ENCODE data around the gene AKAP14. TPM values are rescaled to one million over a fixed set of nuclear protein-coding genes. Genes with fewer than 3 reads are reported as not detected.
"Not testable (repeated sequence)": the region's sequence is repeated elsewhere in the genome, so short reads cannot be mapped to it uniquely, and the experiment has no call there.

Gene AKAP14
- polyA plus RNA-seq, 4 donors = 0.10 to 0.37 TPM; not detected in 2

DNA sequence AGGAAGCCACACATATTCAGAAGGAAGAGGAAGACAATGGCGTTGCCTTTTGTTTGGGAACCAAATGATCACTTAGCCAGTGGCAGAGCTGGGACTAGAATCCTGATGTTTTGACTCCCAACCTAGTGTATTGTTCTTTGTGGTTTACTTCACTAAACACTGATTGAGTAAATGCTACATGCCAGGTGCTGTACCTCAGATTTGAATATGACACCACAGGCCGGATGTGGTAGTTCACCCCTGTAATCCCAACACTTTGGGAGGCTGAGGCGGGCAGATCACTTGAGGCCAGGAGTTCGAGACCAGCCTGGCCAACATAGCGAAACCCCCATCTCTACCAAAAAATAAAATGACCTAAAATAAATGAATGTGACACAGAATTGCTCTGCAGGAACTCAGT lies 15.6 kb upstream of the AKAP14 start:
- Histone ChIP-seq H3K4me1 (ENCODE audit: control insufficient read depth in 3 of 3, insufficient read depth in 2 of 3, low read depth in 1 of 3, low read length in 2 of 3) (no peaks in the 10 kb centered on the region), H3K9me3 (ENCODE audit: control insufficient read depth in 2 of 2, insufficient read depth in 1 of 2, low read depth in 1 of 2, low read length in 1 of 2) (no peaks in the 10 kb centered on the region), H3K4me3 (ENCODE audit: low read depth in 1 of 3, low read length in 3 of 3) (no peak overlapping the region), H3K27me3 (ENCODE audit: control insufficient read depth in 3 of 3, insufficient read depth in 3 of 3, low read length in 3 of 3) (no peaks in the 10 kb centered on the region), H3K36me3 (ENCODE audit: control insufficient read depth in 3 of 3, insufficient read depth in 2 of 3, low read depth in 1 of 3, low read length in 3 of 3) (peaks cover 0 to 14% (median 0%) of the 10 kb centered on the region in 3 donors), H3K27ac (ENCODE audit: low read depth in 1 of 3, low read length in 2 of 3) (no peak overlapping the region)
- FAIRE-seq = no peak
- WGBS, 3 donors = 74 to 88% (median 77%) methylated on average over 5 of the region's 5 CpGs
- DNase-seq = no peak

DNA sequence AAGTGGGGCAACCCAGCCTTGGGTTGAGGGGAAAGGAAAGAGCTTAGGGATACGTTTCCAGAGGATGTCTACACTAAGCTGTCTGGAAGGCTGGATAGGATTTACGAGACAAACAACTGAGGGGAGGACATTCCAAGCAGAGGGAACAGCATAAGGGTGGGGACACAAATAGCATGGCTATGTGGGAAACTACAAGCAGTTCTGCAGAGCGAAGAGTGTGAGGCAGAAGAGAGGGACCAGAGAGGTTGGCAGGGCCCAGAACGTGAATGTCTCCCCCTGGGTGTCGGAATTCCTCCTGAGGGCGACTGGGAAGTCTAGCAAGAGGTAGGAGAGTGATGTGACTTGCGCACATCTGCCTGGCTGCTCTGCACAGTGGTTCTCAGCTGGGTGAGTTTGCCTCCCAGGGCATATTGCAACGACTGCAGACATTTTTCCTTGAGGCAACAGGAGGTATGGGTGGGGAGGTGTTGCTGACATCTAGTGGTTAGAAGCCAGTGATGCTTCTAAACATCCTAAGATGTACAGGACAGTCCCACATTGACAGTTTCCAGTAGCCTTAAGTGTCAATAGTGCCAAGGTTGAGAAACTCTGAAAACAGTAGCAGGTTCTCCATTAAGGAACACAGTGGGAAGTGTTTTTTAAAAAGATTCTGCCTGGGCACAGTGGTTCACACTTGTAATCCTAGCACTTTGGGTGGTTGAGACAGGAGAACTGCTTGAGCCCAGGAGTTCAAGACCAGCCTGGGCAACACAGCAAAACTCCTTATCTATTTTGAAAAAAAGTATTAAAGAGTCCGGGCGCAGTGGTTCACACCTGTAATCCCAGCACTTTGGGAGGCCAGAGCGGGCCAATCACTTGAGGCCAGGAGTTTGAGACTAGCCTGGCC lies 14.9 kb upstream of the AKAP14 start:
- DNase-seq = peak; percentile 47 to 55

DNA sequence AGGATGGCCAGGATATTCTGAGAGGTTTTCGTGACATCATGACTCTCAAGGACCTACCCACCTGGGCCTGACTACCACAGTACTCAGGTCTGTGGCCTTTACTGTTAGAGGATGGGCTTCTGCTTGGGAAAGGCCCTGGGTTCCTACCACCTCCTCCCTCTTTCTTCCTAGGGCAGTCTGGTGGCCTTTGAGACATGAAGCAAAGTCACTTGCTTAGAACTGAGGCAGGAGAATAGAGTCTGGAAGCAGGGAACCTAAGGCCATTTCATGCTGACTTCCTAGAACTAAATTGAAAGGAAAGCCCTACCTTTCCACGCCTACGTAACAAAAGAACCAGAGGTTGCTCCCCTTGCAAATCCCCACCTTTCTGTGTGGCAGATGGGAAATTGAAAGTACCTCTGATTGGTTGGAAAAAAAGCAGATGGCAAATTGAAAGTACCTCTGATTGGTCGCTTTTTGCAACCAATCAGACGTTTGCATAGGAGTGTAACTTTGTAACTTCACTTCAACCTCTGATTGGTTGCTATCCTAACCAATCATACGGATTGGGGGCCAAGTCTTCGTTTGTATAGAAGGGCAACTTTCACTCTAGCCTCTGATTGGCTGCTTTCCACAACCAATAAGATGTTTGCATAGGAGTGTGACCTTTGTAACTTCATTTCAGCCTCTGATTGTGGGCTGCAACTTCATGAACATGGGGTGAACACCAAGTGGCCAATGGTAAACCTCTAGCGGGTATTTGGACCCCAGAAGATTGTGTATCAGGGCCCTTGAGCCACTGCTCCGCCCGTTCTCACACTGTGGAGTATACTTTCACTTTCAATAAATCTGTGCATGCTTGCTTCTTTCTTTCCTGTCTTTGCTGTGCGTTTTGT lies 9.9 kb upstream of the AKAP14 start:
- 29 to 61% (median 52%) methylated on average over 11 of the region's 11 CpGs for WGBS, 3 donors
- DNase-seq (peak in 1 of 2 donors; percentile 94), FAIRE-seq (peak; percentile 96)
- H3K36me3 ChIP-seq (ENCODE audit: control insufficient read depth in 3 of 3, insufficient read depth in 2 of 3, low read depth in 1 of 3, low read length in 3 of 3) = no peaks in the 10 kb centered on the region
- H3K4me1 ChIP-seq (ENCODE audit: control insufficient read depth in 3 of 3, insufficient read depth in 2 of 3, low read depth in 1 of 3, low read length in 2 of 3) = no peaks in the 10 kb centered on the region
- H3K4me3 ChIP-seq (ENCODE audit: low read depth in 1 of 3, low read length in 3 of 3) = peak overlapping the region in 1 of 3 donors; percentile 24
- no peaks in the 10 kb centered on the region for H3K27me3 ChIP-seq (ENCODE audit: control insufficient read depth in 3 of 3, insufficient read depth in 3 of 3, low read length in 3 of 3)
- peak overlapping the region in 1 of 3 donors; percentile 39 for H3K27ac ChIP-seq (ENCODE audit: low read depth in 1 of 3, low read length in 2 of 3)
- no peaks in the 10 kb centered on the region for H3K9me3 ChIP-seq (ENCODE audit: control insufficient read depth in 2 of 2, insufficient read depth in 1 of 2, low read depth in 1 of 2, low read length in 1 of 2)

More for the DNA sequence above, 14.9 kb upstream of the AKAP14 start:
- Histone ChIP-seq H3K36me3 (ENCODE audit: control insufficient read depth in 3 of 3, insufficient read depth in 2 of 3, low read depth in 1 of 3, low read length in 3 of 3) (peaks cover 0 to 10% (median 0%) of the 10 kb centered on the region in 3 donors), H3K27ac (ENCODE audit: low read depth in 1 of 3, low read length in 2 of 3) (no peak overlapping the region), H3K4me3 (ENCODE audit: low read depth in 1 of 3, low read length in 3 of 3) (no peak overlapping the region), H3K9me3 (ENCODE audit: control insufficient read depth in 2 of 2, insufficient read depth in 1 of 2, low read depth in 1 of 2, low read length in 1 of 2) (no peaks in the 10 kb centered on the region), H3K27me3 (ENCODE audit: control insufficient read depth in 3 of 3, insufficient read depth in 3 of 3, low read length in 3 of 3) (no peaks in the 10 kb centered on the region), H3K4me1 (ENCODE audit: control insufficient read depth in 3 of 3, insufficient read depth in 2 of 3, low read depth in 1 of 3, low read length in 2 of 3) (no peaks in the 10 kb centered on the region)
- WGBS, 3 donors = 55 to 68% (median 55%) methylated on average over 9 to 11 of the region's 11 CpGs
- FAIRE-seq = no peak

DNA sequence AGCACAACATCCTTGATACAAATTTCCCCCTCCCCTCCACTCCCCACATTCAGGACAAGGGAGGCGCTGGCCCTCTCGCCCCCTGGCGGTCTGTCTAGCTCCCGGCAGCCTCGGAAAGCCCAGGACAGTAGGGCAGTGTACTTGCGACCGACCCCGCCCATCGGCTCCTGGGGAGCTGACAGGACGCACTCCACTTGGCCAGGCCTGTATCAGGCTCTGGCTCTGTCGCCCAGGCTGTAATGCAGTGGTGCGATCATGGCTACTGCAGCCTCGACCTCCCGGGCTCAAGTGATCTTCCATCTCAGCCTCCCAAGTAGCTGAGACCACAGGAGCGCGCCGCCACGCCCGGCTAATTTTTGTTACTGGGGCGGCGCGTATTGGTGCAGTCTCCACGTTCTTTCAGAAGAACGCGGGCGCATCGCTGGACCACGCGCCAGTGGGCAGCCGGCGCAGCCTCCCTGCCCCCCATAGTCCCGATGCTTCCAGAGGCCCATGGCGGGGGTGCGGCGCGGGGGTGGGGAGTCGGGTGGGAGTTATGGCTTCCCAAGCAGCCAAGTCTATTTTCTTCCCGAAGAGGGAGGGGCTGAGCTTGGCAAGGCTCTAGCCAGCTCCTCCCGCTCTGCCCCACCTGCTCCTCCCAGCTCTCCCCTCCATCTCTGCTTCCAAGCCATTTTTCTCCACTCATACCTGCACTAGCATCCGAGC lies 7.8 kb upstream of the AKAP14 start:
- 8 to 42% (median 19%) methylated on average over 14 to 40 of the region's 40 CpGs for WGBS, 3 donors
- Histone ChIP-seq H3K9me3 (ENCODE audit: control insufficient read depth in 2 of 2, insufficient read depth in 1 of 2, low read depth in 1 of 2, low read length in 1 of 2) (no peaks in the 10 kb centered on the region), H3K27me3 (ENCODE audit: control insufficient read depth in 3 of 3, insufficient read depth in 3 of 3, low read length in 3 of 3) (no peaks in the 10 kb centered on the region), H3K4me3 (ENCODE audit: low read depth in 1 of 3, low read length in 3 of 3) (peak overlapping the region in 2 of 3 donors; percentile 43), H3K27ac (ENCODE audit: low read depth in 1 of 3, low read length in 2 of 3) (no peak overlapping the region), H3K4me1 (ENCODE audit: control insufficient read depth in 3 of 3, insufficient read depth in 2 of 3, low read depth in 1 of 3, low read length in 2 of 3) (no peaks in the 10 kb centered on the region), H3K36me3 (ENCODE audit: control insufficient read depth in 3 of 3, insufficient read depth in 2 of 3, low read depth in 1 of 3, low read length in 3 of 3) (no peaks in the 10 kb centered on the region)
- FAIRE-seq = no peak
- DNase-seq = peak; percentile 71 to 77

DNA sequence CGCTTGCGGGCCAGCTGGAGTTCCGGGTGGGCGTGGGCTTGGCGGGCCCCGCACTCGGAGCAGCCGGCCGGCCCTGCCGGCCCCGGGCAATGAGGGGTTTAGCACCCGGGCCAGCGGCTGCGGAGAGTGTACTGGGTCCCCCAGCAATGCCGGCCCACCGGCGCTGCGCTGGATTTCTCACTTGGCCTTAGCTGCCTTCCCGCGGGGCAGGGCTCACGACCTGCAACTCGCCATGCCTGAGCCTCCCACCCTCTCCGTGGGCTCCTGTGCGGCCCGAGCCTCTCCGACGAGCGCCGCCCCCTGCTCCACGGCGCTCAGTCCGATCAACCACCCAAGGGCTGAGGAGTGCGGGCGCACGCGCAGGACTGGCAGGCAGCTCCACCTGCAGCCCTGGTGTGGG lies 5.1 kb upstream of the AKAP14 start:
- H3K27ac ChIP-seq (ENCODE audit: low read depth in 1 of 3, low read length in 2 of 3); H3K4me1 ChIP-seq (ENCODE audit: control insufficient read depth in 3 of 3, insufficient read depth in 2 of 3, low read depth in 1 of 3, low read length in 2 of 3); FAIRE-seq; H3K36me3 ChIP-seq (ENCODE audit: control insufficient read depth in 3 of 3, insufficient read depth in 2 of 3, low read depth in 1 of 3, low read length in 3 of 3); H3K4me3 ChIP-seq (ENCODE audit: low read depth in 1 of 3, low read length in 3 of 3); H3K27me3 ChIP-seq (ENCODE audit: control insufficient read depth in 3 of 3, insufficient read depth in 3 of 3, low read length in 3 of 3); DNase-seq; H3K9me3 ChIP-seq (ENCODE audit: control insufficient read depth in 2 of 2, insufficient read depth in 1 of 2, low read depth in 1 of 2, low read length in 1 of 2): not testable (repeated sequence)
- WGBS, 3 donors = 91 to 95% (median 93%) methylated on average over 13 to 35 of the region's 36 CpGs

DNA sequence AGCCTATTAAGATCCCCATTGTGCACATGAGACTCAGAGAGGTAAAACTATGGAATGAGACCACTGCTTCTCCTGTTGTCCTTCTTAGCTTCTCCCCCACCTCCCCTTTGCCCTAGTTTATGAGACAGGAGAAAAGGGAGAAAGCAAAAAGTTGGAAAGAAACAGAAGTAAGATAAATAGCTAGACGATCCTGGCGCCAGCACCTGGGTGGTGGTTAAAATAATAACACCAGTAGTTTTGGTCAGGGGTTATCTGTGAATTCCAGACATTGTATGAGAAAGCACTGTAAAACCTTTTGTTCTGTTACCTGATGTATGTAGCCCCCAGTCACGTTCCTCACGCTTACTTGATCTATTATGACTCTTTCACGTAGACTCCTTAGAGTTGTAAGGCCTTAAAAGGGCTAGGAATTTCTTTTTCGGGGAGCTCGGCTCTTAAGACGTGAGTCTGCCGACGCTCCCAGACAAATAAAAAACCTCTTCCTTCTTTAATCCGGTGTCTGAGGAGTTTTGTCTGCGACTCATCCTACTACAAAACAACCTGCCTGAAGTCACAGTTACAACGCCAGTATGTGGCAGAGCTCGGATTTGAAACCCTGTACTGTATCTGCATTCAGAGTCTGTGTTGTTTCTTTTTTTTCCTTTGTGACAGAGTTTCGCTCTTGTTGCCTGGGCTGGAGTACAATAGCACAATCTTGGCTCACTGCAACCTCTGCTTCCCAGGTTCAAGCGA lies 3.6 kb upstream of the AKAP14 start:
- H3K27ac ChIP-seq (ENCODE audit: low read depth in 1 of 3, low read length in 2 of 3); DNase-seq; FAIRE-seq; H3K4me1 ChIP-seq (ENCODE audit: control insufficient read depth in 3 of 3, insufficient read depth in 2 of 3, low read depth in 1 of 3, low read length in 2 of 3); H3K9me3 ChIP-seq (ENCODE audit: control insufficient read depth in 2 of 2, insufficient read depth in 1 of 2, low read depth in 1 of 2, low read length in 1 of 2); H3K27me3 ChIP-seq (ENCODE audit: control insufficient read depth in 3 of 3, insufficient read depth in 3 of 3, low read length in 3 of 3); H3K4me3 ChIP-seq (ENCODE audit: low read depth in 1 of 3, low read length in 3 of 3); H3K36me3 ChIP-seq (ENCODE audit: control insufficient read depth in 3 of 3, insufficient read depth in 2 of 3, low read depth in 1 of 3, low read length in 3 of 3): not testable (repeated sequence)
- WGBS, 3 donors = 70 to 88% (median 84%) methylated on average over 15 to 16 of the region's 16 CpGs

DNA sequence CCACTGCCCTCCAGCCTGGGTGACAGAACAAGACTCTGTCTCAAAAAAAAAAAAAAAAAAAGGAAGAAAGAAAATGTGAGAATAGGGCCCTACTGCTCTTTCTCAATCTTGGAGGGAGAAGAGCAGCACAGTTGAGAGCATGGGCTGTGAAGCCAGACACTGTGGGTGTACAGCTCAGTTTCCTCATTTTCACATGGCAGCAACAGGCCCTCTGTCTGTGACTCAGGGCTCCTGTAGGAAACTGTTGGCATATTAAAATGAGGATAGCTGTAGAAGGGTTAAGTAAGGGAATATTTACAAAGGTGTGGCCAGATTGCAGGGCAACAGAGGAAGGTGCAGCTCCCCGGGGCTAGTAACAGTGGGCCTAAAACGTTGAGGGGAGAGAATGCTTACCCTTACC lies 3.4 kb downstream of the AKAP14 start:
- Histone ChIP-seq H3K9me3 (ENCODE audit: control insufficient read depth in 2 of 2, insufficient read depth in 1 of 2, low read depth in 1 of 2, low read length in 1 of 2) (no peaks in the 10 kb centered on the region), H3K27me3 (ENCODE audit: control insufficient read depth in 3 of 3, insufficient read depth in 3 of 3, low read length in 3 of 3) (no peaks in the 10 kb centered on the region), H3K4me3 (ENCODE audit: low read depth in 1 of 3, low read length in 3 of 3) (no peak overlapping the region), H3K4me1 (ENCODE audit: control insufficient read depth in 3 of 3, insufficient read depth in 2 of 3, low read depth in 1 of 3, low read length in 2 of 3) (no peaks in the 10 kb centered on the region), H3K36me3 (ENCODE audit: control insufficient read depth in 3 of 3, insufficient read depth in 2 of 3, low read depth in 1 of 3, low read length in 3 of 3) (no peaks in the 10 kb centered on the region), H3K27ac (ENCODE audit: low read depth in 1 of 3, low read length in 2 of 3) (peak overlapping the region in 1 of 3 donors; percentile 21)
- FAIRE-seq (no peak), DNase-seq (peak; percentile 9 to 20)
- 9 to 21% (median 15%) methylated on average over 2 of the region's 2 CpGs for WGBS, 3 donors

Measured in small intestine (tissue), 7 donors.